GM12874 (cell line): ENCODE measurements around the gene ACADS.
A peak's percentile ranks its signal among the peaks of the same experiment; 100 is the strongest.

Experiments
- TF ChIP-seq, protein P1 (sequence below): IDR thresholded peaks from 2 replicates; pipeline ENCODE4 v1.5.1; 2011; ENCODE audit warnings: low read depth, mild to moderate bottlenecking, control low read depth, low read length, moderate library complexity; ENCODE audit not compliant: insufficient read depth

ACADS gene

GRCh38 chr12:120686151-120686689 is 39.4 kb upstream of the ACADS start:
- TF ChIP-seq, protein P1, sequence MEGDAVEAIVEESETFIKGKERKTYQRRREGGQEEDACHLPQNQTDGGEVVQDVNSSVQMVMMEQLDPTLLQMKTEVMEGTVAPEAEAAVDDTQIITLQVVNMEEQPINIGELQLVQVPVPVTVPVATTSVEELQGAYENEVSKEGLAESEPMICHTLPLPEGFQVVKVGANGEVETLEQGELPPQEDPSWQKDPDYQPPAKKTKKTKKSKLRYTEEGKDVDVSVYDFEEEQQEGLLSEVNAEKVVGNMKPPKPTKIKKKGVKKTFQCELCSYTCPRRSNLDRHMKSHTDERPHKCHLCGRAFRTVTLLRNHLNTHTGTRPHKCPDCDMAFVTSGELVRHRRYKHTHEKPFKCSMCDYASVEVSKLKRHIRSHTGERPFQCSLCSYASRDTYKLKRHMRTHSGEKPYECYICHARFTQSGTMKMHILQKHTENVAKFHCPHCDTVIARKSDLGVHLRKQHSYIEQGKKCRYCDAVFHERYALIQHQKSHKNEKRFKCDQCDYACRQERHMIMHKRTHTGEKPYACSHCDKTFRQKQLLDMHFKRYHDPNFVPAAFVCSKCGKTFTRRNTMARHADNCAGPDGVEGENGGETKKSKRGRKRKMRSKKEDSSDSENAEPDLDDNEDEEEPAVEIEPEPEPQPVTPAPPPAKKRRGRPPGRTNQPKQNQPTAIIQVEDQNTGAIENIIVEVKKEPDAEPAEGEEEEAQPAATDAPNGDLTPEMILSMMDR = no peak

DNA sequence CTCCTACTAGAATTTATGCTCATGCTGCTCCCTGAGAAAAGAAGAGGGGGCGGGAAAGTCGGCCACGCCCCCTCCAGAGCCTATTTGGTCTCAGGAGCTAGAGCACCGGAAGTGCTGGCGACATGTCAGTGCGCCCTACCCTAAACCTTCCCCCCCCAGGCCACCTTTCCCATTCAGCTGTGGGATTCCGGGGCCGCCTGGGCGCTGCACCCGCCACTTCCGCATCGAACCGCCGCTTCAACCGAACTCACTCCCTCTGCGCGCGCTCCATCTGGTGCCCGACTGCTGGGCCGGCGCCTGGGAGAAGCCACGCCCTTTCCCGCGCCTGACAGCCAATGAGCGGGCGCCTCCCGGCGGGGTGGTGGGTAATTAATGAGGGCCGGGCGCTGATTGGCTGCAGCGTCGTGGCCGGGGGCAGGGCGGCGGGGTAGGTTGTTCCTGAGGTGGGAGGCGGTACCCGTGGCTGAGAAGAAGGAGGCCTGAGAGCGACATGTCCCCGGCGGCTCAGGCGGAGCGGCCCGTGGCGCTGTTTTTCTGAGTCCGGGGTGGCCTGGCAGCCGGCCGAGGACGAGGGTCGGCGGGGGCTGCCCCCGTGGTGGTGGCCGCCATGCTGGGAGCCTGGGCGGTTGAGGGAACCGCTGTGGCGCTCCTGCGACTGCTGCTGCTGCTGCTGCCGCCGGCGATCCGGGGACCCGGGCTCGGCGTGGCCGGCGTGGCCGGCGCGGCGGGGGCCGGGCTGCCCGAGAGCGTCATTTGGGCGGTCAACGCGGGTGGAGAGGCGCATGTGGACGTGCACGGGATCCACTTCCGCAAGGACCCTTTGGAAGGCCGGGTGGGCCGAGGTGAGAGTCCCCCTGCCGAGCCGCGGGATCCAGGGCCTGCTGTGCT is 38.7 kb upstream of the ACADS start, which contains the start of gene MLEC:
Gene MLEC (plus strand): TSS at position 460 of the 888 bp plus-strand sequence. CDS start 148 bp downstream, at position 608.
- TF ChIP-seq, protein P1 = peak; percentile 42; the same call in 1 of the 2 replicates

DNA sequence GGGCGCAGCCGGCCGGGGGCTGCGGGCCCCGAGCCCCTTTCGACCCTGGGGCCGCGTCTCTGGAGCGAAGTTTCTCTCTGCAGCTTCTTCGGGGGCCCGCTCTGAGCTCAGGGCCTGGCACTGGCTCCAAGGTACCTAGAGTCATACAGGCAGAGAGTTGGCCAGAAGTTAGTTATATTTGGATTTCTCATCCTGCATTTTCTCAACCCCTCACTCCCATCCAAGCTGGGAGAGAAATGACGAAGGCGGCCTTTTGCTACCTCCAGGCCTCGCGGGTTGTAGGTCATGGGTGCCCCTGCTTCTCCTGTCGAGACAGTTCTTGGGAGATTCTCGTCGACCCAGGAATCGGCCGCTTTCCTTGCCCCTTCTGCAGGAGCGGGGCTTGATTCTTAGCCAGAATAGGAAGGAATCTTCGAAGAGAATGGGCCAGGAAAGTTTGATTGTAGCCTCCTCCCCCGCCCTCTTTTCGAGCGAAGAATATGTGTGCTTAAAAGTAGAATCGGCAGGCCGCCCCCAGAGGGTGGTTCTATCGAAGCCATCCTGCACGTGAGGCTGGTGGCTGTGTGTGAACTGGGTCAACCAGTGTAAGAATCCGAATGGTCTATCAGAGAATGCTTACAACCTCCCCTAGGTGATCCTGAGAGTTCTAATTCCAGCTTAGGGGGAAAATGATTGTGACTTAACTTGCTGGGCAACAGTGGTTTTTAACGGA is 37.9 kb upstream of the ACADS start:
- TF ChIP-seq, protein P1 = no peak

- TF ChIP-seq, protein P1 = no peak
These were observed 37.0 kb upstream of the ACADS start for GRCh38 chr12:120688527-120689071.

DNA sequence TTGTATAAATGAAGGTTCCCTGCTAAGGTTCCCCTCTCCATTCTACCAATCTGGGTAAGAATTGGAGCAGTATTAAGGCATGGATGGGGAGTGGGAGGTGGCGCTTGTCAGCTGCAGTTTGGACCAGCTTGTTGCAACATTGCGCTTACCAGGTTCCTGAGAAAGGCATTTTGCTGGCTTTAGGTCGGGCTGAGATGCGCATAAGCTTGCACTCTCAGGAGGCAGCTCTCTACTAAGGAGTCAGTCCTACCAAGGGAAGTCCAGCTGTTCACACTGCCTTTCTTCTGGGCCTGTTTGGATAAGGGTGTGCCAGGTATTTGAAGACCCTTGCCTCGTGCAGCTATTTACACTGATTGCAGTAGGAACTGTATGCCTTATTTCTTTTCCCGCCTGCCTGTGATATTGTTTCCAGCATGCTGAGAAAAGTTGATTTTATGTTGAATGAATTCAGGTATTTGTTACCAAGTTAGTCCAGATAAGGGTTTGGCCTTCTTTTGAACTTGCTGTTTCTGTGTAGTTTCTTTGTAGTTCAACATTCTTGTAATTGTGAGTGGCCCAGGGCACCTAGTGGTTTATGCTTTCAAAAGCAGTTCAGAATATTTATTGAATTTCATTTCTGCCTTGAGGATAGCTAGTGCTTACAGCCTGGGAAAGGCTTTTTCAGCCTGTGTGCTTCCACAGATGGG is 36.1 kb upstream of the ACADS start:
- TF ChIP-seq, protein P1 = no peak

DNA sequence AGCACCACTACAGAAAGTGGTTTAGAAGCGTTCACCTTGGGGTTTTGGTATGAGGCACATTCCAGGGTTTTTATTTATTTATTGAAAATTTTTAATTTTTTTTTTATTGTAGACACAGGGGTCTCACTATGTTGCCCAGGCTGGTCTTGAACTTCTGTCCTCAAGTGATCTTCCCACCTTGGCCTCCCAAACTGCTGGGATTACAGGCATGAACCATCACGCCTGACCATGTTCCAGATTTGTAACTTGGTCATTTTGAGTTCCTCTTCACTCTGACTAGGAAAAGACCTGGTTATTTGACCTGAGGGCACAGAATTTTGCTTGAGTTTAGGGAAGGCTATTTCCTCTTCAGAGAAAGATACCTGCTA is 35.6 kb upstream of the ACADS start:
- TF ChIP-seq, protein P1 = no peak
